ENCODE data around the gene RNF150. TPM values are rescaled to one million over a fixed set of nuclear protein-coding genes. Genes with fewer than 3 reads are reported as not detected.

RNF150 gene
- total and polyA plus RNA-seq, 12 donors: 10.8 to 131 (median 93.3) TPM

GRCh38 chr4:140930557-140930956 lies 202.7 kb downstream of the RNF150 start:
- Histone ChIP-seq H3K4me3 (no peak overlapping the region), H3K4me1 (peaks cover 0 to 48% (median 18%) of the 10 kb centered on the region in 9 donors), H3K36me3 (peaks cover 0 to 2% (median 0%) of the 10 kb centered on the region in 9 donors), H3K27me3 (no peaks in the 10 kb centered on the region), H3K27ac (peak overlapping the region in 7 of 10 donors; percentile 0 to 59 (median 33)), H3K9me3 (no peaks in the 10 kb centered on the region)
- ATAC-seq (peak in 7 of 8 donors; percentile 42 to 91 (median 88)), DNase-seq (no peak)
- TF ChIP-seq CTCF (IDR thresholded peaks at IDR 0.05): no peak
- intact Hi-C loops (cut with DNase I): loop anchor here in 4 of 10 donors (5.0 to 10.0 kb wide), 3 partner anchors 54 to 202 kb away; partner anchors contain the start of gene RNF150 (in 4 of the 4)
- 52 to 61% methylated on average over 7 of the region's 7 CpGs for WGBS, 2 donors

GRCh38 chr4:140930011-140930410 lies 203.3 kb downstream of the RNF150 start:
- peak overlapping the region in 2 of 10 donors; percentile 40 to 45 for H3K27ac ChIP-seq
- no peaks in the 10 kb centered on the region for H3K27me3 ChIP-seq
- 89 to 100% methylated on average over 3 of the region's 3 CpGs for WGBS, 2 donors
- no peak overlapping the region for H3K4me3 ChIP-seq
- intact Hi-C loops (cut with DNase I): loop anchor here in 4 of 10 donors (5.0 to 10.0 kb wide), 3 partner anchors 55 to 202 kb away; partner anchors contain the start of gene RNF150 (in 4 of the 4)
- H3K4me1 ChIP-seq: peaks cover 0 to 48% (median 12%) of the 10 kb centered on the region in 9 donors
- no peaks in the 10 kb centered on the region for H3K9me3 ChIP-seq
- H3K36me3 ChIP-seq: peaks cover 0 to 3% (median 0%) of the 10 kb centered on the region in 9 donors
- ATAC-seq: peak in 1 of 8 donors; percentile 7
- DNase-seq: no peak
- no peak for TF ChIP-seq CTCF (IDR thresholded peaks at IDR 0.05)

GRCh38 chr4:140928880-140929279 lies 204.4 kb downstream of the RNF150 start:
- Histone ChIP-seq H3K27me3 (no peaks in the 10 kb centered on the region), H3K4me1 (peaks cover 0 to 49% (median 5%) of the 10 kb centered on the region in 9 donors), H3K4me3 (no peak overlapping the region), H3K9me3 (no peaks in the 10 kb centered on the region), H3K27ac (no peak overlapping the region), H3K36me3 (peaks cover 0 to 3% (median 0%) of the 10 kb centered on the region in 9 donors)
- WGBS, 2 donors: 33 to 36% methylated on average over 3 of the region's 3 CpGs
- intact Hi-C loops (cut with DNase I): no loop called here
- ATAC-seq (peak in 3 of 8 donors; percentile 13 to 29 (median 16)), DNase-seq (no peak)
- TF ChIP-seq CTCF (IDR thresholded peaks at IDR 0.05): no peak

- Histone ChIP-seq H3K36me3 (peaks cover 0 to 3% (median 0%) of the 10 kb centered on the region in 9 donors), H3K27ac (peak overlapping the region in 1 of 10 donors; percentile 16), H3K4me3 (no peak overlapping the region), H3K4me1 (peaks cover 0 to 40% (median 4%) of the 10 kb centered on the region in 9 donors), H3K27me3 (no peaks in the 10 kb centered on the region), H3K9me3 (no peaks in the 10 kb centered on the region)
- ATAC-seq (no peak), DNase-seq (no peak)
- no peak for TF ChIP-seq CTCF (IDR thresholded peaks at IDR 0.05)
- 54 to 58% methylated on average over 2 of the region's 2 CpGs for WGBS, 2 donors
- intact Hi-C loops (cut with DNase I): no loop called here
Observed at GRCh38 chr4:140926672-140927071, 206.6 kb downstream of the RNF150 start.

All from heart right ventricle (tissue), 16 donors.